ENCODE data around the gene SEMA6D.

The SEMA6D gene

DNA sequence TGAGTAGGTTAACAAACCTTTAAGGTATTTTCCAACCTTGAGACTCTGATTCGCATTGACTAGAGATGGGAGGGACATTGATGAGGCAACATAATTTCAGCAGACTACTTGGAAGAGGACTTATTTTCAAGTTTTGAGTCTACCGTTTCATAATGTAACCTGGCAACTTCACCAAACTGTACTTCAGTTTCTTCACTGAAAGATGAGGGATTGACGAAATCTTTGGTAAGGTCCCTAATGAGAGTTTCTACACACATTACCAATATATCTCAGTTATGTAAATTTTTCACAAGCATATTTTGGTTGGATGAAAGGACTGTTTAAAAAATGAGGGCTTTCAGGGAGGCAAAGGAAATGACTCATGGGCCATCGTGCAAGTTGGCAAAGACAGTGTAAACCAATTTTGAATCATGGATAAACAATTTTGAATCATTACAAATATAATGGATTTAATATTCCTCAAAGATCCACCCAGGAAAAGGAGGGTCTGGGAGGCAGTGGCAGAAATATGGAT, 28.7 kb upstream of the SEMA6D start:
- Histone ChIP-seq H3K4me1 (ENCODE audit: control insufficient read depth, insufficient read depth, low read length) (no peaks in the 10 kb centered on the region), H3K27me3 (ENCODE audit: control insufficient read depth, insufficient read depth, low read length) (no peaks in the 10 kb centered on the region), H3K9me3 (ENCODE audit: control insufficient read depth, insufficient read depth, low read length) (no peaks in the 10 kb centered on the region), H3K36me3 (ENCODE audit: control insufficient read depth, insufficient read depth, low read length) (no peaks in the 10 kb centered on the region), H3K27ac (ENCODE audit: low read length) (no peak overlapping the region), H3K4me3 (ENCODE audit: low read length) (no peak overlapping the region)
- no CpG with 5 or more reads among the region's 4 CpGs for WGBS (ENCODE audit: insufficient coverage, insufficient read length)
- DNase-seq (ENCODE audit: low read depth, low spot score) = no peak

DNA sequence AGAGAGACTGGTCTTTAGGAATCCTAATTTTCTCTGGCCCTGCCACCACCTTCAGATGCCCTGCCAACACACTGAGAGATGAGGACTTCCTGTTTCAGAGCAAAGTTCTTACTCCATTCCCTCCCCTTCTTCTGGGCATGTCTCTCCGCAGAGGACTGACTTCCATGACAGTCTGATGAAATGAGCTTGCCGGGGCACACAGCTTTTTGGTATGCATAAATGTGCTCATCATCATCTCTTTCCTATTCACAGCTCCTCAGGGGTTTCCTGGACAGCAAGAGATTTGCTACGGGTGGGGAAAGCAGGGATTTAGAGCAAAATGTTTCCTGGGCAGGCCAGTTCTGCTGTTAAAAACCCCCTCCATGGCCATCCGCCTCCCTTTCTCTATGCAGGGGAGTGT, 27.6 kb upstream of the SEMA6D start:
- Histone ChIP-seq H3K4me1 (ENCODE audit: control insufficient read depth, insufficient read depth, low read length) (no peaks in the 10 kb centered on the region), H3K27me3 (ENCODE audit: control insufficient read depth, insufficient read depth, low read length) (no peaks in the 10 kb centered on the region), H3K9me3 (ENCODE audit: control insufficient read depth, insufficient read depth, low read length) (no peaks in the 10 kb centered on the region), H3K36me3 (ENCODE audit: control insufficient read depth, insufficient read depth, low read length) (no peaks in the 10 kb centered on the region), H3K4me3 (ENCODE audit: low read length) (no peak overlapping the region), H3K27ac (ENCODE audit: low read length) (no peak overlapping the region)
- no peak for DNase-seq (ENCODE audit: low read depth, low spot score)
- WGBS (ENCODE audit: insufficient coverage, insufficient read length) = no CpG with 5 or more reads among the region's 4 CpGs

DNA sequence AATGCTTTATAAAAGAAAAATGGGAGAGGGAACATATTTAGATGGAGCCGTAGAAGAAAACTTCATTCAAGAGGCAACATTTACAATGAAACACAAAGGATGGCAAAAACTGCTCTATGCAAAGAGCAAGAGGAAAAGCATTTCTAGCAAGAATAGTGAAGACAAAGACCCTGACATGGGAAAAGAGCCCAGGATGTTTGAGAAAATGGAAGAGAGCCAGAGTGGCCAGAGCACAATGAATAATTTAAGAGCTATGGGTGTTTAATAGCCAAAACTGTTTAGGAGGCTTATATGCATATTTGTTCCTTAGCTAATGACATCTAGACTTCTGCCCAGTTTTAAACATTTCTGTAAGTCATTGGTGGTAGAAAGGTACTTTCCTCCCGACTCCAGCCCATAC, 25.4 kb upstream of the SEMA6D start:
- H3K4me3 ChIP-seq (ENCODE audit: low read length) = no peak overlapping the region
- H3K9me3 ChIP-seq (ENCODE audit: control insufficient read depth, insufficient read depth, low read length) = no peaks in the 10 kb centered on the region
- WGBS (ENCODE audit: insufficient coverage, insufficient read length) = no CpG with 5 or more reads among the region's 2 CpGs
- H3K4me1 ChIP-seq (ENCODE audit: control insufficient read depth, insufficient read depth, low read length) = no peaks in the 10 kb centered on the region
- no peaks in the 10 kb centered on the region for H3K36me3 ChIP-seq (ENCODE audit: control insufficient read depth, insufficient read depth, low read length)
- DNase-seq (ENCODE audit: low read depth, low spot score) = no peak
- H3K27me3 ChIP-seq (ENCODE audit: control insufficient read depth, insufficient read depth, low read length) = no peaks in the 10 kb centered on the region
- no peak overlapping the region for H3K27ac ChIP-seq (ENCODE audit: low read length)

DNA sequence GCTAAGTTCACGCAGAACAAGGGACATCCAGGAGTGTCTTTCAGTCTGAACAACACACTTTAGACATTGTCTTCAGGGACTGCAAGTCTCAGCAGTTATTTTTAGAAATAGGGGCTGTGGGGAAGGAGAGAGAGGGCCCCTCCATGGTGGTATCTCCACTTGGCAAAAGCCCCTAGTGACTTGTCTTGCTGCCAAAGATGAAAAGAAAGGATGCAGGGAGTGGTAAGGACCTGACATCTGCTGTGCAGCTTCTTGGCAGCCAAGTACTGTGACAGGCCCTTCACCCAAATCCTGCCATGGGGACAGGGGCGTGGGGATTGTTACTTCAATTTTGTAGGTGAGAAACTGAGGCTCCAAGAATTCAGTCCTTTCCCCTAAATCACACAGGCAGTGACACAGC, 21.0 kb upstream of the SEMA6D start:
- no peaks in the 10 kb centered on the region for H3K9me3 ChIP-seq (ENCODE audit: control insufficient read depth, insufficient read depth, low read length)
- no peak for DNase-seq (ENCODE audit: low read depth, low spot score)
- WGBS (ENCODE audit: insufficient coverage, insufficient read length) = no CpG with 5 or more reads among the region's 2 CpGs

DNA sequence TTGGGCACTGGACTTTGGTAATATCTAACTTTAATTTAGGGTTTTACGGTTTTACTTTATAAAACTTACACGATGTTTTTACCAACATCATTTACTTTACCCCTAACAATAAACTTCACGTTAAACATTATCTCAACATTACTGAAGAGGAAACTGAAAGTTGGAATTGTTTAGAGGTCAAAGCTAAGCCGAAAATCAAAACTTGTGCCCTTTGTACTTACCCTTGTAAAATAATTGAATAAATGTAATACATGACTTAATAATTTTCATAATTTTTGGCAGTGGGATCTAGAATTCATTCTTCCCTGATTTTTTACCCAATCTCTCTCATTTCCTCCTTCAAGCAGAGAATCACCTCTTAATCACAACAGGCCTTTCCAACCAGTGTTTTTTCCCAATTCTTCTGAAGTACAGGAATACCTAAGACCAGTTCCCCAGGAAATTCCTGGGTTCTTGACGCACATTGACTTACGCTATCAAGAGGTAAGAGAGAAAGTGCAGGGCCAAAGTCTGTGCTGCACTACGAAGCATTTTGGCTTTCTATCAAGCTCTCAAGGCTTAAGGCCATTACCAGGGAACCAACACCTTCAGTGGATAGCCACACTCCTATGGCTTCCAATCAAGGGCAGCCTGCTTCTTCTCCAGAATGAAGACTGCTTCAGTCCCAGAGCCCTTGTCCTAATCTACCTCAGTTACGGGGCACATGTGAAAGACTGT, 11.9 kb upstream of the SEMA6D start:
- Histone ChIP-seq H3K27me3 (ENCODE audit: control insufficient read depth, insufficient read depth, low read length) (no peaks in the 10 kb centered on the region), H3K4me1 (ENCODE audit: control insufficient read depth, insufficient read depth, low read length) (no peaks in the 10 kb centered on the region), H3K9me3 (ENCODE audit: control insufficient read depth, insufficient read depth, low read length) (no peaks in the 10 kb centered on the region), H3K36me3 (ENCODE audit: control insufficient read depth, insufficient read depth, low read length) (no peaks in the 10 kb centered on the region), H3K4me3 (ENCODE audit: low read length) (no peak overlapping the region), H3K27ac (ENCODE audit: low read length) (no peak overlapping the region)
- WGBS (ENCODE audit: insufficient coverage, insufficient read length) = 100% methylated on average over 3 of the region's 8 CpGs
- DNase-seq (ENCODE audit: low read depth, low spot score) = no peak

More for the DNA sequence above, 21.0 kb upstream of the SEMA6D start:
- Histone ChIP-seq H3K36me3 (ENCODE audit: control insufficient read depth, insufficient read depth, low read length) (no peaks in the 10 kb centered on the region), H3K4me1 (ENCODE audit: control insufficient read depth, insufficient read depth, low read length) (no peaks in the 10 kb centered on the region), H3K27ac (ENCODE audit: low read length) (no peak overlapping the region), H3K4me3 (ENCODE audit: low read length) (no peak overlapping the region), H3K27me3 (ENCODE audit: control insufficient read depth, insufficient read depth, low read length) (no peaks in the 10 kb centered on the region)

DNA sequence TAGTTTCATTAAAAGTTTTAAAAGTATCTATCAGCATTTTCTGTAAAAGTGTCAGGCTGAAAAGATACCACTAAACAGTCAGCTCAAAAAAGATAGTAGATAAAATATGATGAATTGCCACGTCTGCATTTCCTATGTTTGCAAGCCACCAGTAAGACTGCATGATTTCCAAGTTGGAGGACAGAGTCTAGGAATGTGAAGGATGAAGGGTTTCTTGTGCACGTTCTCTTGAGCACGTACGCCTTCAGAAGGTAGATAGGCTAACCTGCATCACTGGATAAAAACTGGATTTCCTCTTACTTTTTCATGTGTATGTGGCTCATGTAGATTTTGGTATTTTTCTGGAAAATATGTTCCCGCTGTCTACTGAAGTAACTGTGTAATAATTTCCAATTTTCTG, 9.9 kb upstream of the SEMA6D start:
- no CpG with 5 or more reads among the region's 5 CpGs for WGBS (ENCODE audit: insufficient coverage, insufficient read length)
- Histone ChIP-seq H3K4me3 (ENCODE audit: low read length) (no peak overlapping the region), H3K27ac (ENCODE audit: low read length) (no peak overlapping the region), H3K4me1 (ENCODE audit: control insufficient read depth, insufficient read depth, low read length) (no peaks in the 10 kb centered on the region), H3K36me3 (ENCODE audit: control insufficient read depth, insufficient read depth, low read length) (no peaks in the 10 kb centered on the region), H3K9me3 (ENCODE audit: control insufficient read depth, insufficient read depth, low read length) (no peaks in the 10 kb centered on the region), H3K27me3 (ENCODE audit: control insufficient read depth, insufficient read depth, low read length) (no peaks in the 10 kb centered on the region)
- DNase-seq (ENCODE audit: low read depth, low spot score) = no peak

DNA sequence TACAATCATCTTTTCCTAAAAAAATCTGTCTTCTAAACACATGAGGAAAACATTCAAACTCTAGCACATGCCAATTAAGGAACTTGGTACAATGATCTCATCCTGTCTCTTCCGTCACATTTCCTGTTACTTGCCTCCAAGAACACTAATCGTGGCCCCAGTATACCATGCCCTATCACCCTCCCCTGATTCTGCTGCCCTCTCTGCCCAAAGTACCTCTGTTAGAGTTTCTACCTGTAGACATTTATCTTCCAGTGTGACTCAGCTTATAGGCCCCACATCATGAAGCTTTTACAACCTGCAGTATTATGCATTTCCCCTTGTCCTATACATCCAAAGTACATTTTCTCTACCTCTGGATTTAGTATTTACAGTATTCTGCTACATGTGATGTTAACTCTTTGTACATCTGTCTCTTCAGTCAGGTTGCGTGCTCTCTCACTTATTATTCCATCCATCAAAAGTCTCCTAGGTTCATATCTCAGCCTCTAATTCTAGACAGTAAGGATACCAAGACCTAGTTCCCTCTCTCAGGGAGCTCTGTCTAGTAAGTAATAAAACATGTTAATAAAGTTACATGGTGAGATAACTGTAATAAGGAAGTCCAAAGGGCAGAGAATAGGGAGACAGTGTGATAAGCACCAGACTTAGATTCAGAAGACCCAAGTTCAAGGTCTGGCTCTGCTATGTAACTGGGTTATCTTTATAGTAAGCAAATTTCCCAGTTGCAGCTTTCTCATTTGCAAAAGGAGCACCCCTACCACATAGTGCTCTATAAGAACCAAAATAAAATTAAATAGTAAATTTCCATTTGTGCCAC, 8.9 kb upstream of the SEMA6D start:
- no CpG with 5 or more reads among the region's 3 CpGs for WGBS (ENCODE audit: insufficient coverage, insufficient read length)

DNA sequence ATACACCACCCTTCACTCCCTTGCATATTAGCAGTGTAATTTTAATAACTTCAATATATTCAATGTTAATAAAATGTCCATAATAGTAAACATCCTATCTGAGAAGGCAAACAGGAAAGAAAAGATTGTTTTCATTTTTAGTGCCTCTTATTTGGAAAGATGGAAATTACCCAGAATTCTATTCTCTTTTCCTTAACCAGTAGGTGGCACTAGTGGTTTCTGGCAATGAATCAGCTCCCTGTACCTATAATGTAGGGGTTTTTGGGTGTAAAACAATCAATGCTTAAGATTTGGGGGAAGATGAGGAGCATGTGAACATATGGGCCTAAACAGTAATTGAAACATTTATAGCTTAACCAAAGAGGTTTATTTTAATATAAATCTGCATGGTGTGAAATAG, 5.7 kb upstream of the SEMA6D start:
- H3K36me3 ChIP-seq (ENCODE audit: control insufficient read depth, insufficient read depth, low read length) = no peaks in the 10 kb centered on the region
- no peak for DNase-seq (ENCODE audit: low read depth, low spot score)
- H3K27ac ChIP-seq (ENCODE audit: low read length) = no peak overlapping the region
- H3K4me1 ChIP-seq (ENCODE audit: control insufficient read depth, insufficient read depth, low read length) = no peaks in the 10 kb centered on the region
- no peak overlapping the region for H3K4me3 ChIP-seq (ENCODE audit: low read length)
- no peaks in the 10 kb centered on the region for H3K9me3 ChIP-seq (ENCODE audit: control insufficient read depth, insufficient read depth, low read length)
- H3K27me3 ChIP-seq (ENCODE audit: control insufficient read depth, insufficient read depth, low read length) = no peaks in the 10 kb centered on the region

More for the DNA sequence above, 8.9 kb upstream of the SEMA6D start:
- H3K4me3 ChIP-seq (ENCODE audit: low read length) = no peak overlapping the region
- H3K36me3 ChIP-seq (ENCODE audit: control insufficient read depth, insufficient read depth, low read length) = no peaks in the 10 kb centered on the region
- no peak overlapping the region for H3K27ac ChIP-seq (ENCODE audit: low read length)
- H3K9me3 ChIP-seq (ENCODE audit: control insufficient read depth, insufficient read depth, low read length) = no peaks in the 10 kb centered on the region
- H3K27me3 ChIP-seq (ENCODE audit: control insufficient read depth, insufficient read depth, low read length) = no peaks in the 10 kb centered on the region
- H3K4me1 ChIP-seq (ENCODE audit: control insufficient read depth, insufficient read depth, low read length) = no peaks in the 10 kb centered on the region
- DNase-seq (ENCODE audit: low read depth, low spot score) = no peak

DNA sequence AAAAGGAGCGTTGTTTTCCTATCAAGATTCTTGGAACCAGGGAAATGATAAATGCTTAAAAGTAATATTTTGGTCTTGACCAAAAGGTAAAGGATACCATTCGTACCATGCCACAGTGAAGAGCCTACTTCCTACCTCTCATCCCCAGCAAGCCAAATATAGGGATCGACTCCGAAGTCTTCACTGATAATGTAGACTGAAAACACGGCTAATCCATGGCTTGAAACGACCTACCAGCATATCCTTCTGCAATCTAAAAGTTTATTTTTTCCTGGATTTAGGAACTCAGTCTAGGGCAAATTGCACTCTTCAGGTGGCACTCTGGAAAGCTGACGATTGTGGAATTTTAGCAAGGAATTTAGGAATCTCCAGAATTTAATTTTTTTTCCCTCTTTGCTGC, 1.9 kb upstream of the SEMA6D start:
- DNase-seq (ENCODE audit: low read depth, low spot score) = no peak
- no peak overlapping the region for H3K4me3 ChIP-seq (ENCODE audit: low read length)
- no peaks in the 10 kb centered on the region for H3K4me1 ChIP-seq (ENCODE audit: control insufficient read depth, insufficient read depth, low read length)
- H3K9me3 ChIP-seq (ENCODE audit: control insufficient read depth, insufficient read depth, low read length) = no peaks in the 10 kb centered on the region
- no peak overlapping the region for H3K27ac ChIP-seq (ENCODE audit: low read length)
- no CpG with 5 or more reads among the region's 7 CpGs for WGBS (ENCODE audit: insufficient coverage, insufficient read length)
- H3K27me3 ChIP-seq (ENCODE audit: control insufficient read depth, insufficient read depth, low read length) = peaks cover 9% of the 10 kb centered on the region; the same call in 1 of the 2 replicates
- H3K36me3 ChIP-seq (ENCODE audit: control insufficient read depth, insufficient read depth, low read length) = no peaks in the 10 kb centered on the region

DNA sequence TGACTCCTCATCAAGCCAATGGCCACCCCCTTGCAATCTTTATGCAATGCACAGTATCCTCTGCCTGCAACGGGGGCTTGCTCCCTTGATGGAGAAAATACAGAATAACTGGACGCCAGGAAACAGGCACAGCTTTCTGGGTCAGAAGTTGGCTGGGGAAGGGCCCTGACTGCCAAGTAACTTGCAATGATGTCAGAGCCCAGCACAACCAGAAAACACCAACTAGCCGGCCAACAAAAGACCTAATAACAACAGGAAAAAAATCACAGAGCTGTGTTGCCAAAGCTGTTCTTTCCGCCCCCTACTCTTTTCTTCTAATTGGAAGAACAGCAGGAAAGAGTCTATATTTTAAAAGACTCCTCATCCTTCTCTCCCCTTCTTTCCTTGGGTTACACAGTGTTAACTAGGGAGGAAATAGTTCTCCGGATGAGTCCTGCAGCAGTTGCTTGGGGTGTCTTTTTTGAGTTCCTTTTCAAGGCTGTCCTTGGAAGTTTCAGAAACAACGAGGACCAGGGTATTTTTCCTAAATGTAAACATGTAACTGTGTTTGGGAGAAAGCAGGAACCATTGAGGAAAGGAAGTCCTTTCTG, 1.4 kb upstream of the SEMA6D start:
- H3K4me1 ChIP-seq (ENCODE audit: control insufficient read depth, insufficient read depth, low read length) = no peaks in the 10 kb centered on the region
- H3K36me3 ChIP-seq (ENCODE audit: control insufficient read depth, insufficient read depth, low read length) = no peaks in the 10 kb centered on the region
- H3K9me3 ChIP-seq (ENCODE audit: control insufficient read depth, insufficient read depth, low read length) = no peaks in the 10 kb centered on the region
- peaks cover 9% of the 10 kb centered on the region; the same call in 1 of the 2 replicates for H3K27me3 ChIP-seq (ENCODE audit: control insufficient read depth, insufficient read depth, low read length)
- WGBS (ENCODE audit: insufficient coverage, insufficient read length) = no CpG with 5 or more reads among the region's 6 CpGs
- H3K4me3 ChIP-seq (ENCODE audit: low read length) = no peak overlapping the region
- no peak overlapping the region for H3K27ac ChIP-seq (ENCODE audit: low read length)
- no peak for DNase-seq (ENCODE audit: low read depth, low spot score)

All from iPS DF 6.9 (cell line).